Measurements from ENCODE around the gene IL6. TPM values are rescaled to one million over a fixed set of nuclear protein-coding genes. Genes with fewer than 3 reads are reported as not detected.

Gene IL6
- polyA plus RNA-seq, 4 donors = 0.19 to 4.9 (median 2.2) TPM; not detected in 1

GRCh38 chr7:22718911-22719420 is 8.0 kb upstream of the IL6 start:
- FAIRE-seq = no peak
- WGBS, 3 donors = 7 to 56% (median 37%) methylated on average over 1 of the region's 1 CpG
- no peak for DNase-seq

DNA sequence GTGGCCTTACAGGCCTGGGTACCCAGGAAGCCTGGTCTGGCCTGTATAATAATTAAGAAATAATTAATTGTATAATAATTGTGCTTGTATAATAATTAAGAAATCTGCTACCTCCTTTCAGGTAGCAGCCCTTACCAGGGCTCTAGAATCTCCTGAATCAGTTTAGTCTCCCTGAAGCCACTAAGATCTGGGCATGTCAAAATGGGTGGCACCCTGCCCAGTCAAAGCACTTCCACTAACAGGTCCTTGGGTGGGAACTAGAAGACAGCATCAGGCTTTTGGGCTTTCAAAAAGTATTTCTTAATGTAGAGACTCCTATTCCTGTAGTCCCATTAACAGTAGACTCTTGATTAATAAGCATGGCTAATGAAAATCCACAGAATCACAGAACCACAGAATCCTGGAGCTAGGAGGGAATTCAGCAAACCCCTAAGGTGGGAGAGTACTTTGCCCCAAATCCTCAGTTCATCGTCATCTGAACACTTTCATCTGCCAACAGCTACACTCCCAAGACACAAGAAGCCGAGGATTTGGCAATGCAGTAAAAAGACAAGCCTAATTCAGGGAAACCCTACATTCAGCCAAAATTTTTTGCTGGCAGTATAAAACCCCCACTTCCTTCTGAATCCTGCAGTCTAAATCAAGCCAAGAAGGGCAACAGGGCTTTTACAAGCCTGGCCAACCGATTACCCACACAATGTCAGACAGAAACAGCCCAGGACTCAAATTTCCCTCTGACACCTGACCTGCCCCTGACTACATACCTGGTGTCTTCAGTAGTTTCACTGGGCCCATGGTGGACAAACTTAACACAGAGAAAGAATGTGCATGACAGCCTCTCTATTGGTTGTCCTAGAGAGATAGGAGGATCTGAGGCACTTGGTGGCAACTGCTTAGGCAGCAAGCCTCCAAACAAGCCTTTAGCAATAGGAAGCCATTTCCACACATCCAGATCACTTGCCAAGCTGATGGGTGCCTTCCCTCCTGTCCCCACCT is 5.9 kb upstream of the IL6 start:
- peaks cover 0 to 2% (median 0%) of the 10 kb centered on the region in 3 donors for H3K4me1 ChIP-seq (ENCODE audit: control insufficient read depth in 3 of 3, insufficient read depth in 2 of 3, low read depth in 1 of 3, low read length in 2 of 3)
- H3K27me3 ChIP-seq (ENCODE audit: control insufficient read depth in 3 of 3, insufficient read depth in 3 of 3, low read length in 3 of 3) = peaks cover 0 to 1% (median 0%) of the 10 kb centered on the region in 3 donors
- DNase-seq (no peak), FAIRE-seq (no peak)
- no peak overlapping the region for H3K27ac ChIP-seq (ENCODE audit: low read depth in 1 of 3, low read length in 2 of 3)
- H3K4me3 ChIP-seq (ENCODE audit: low read depth in 1 of 3, low read length in 3 of 3) = no peak overlapping the region
- 73 to 77% (median 74%) methylated on average over 3 of the region's 3 CpGs for WGBS, 3 donors
- no peaks in the 10 kb centered on the region for H3K9me3 ChIP-seq (ENCODE audit: control insufficient read depth in 2 of 2, insufficient read depth in 1 of 2, low read depth in 1 of 2, low read length in 1 of 2)
- no peaks in the 10 kb centered on the region for H3K36me3 ChIP-seq (ENCODE audit: control insufficient read depth in 3 of 3, insufficient read depth in 2 of 3, low read depth in 1 of 3, low read length in 3 of 3)

More at GRCh38 chr7:22718911-22719420, 8.0 kb upstream of the IL6 start:
- Histone ChIP-seq H3K4me1 (ENCODE audit: control insufficient read depth in 3 of 3, insufficient read depth in 2 of 3, low read depth in 1 of 3, low read length in 2 of 3) (no peaks in the 10 kb centered on the region), H3K27me3 (ENCODE audit: control insufficient read depth in 3 of 3, insufficient read depth in 3 of 3, low read length in 3 of 3) (peaks cover 0 to 1% (median 0%) of the 10 kb centered on the region in 3 donors), H3K4me3 (ENCODE audit: low read depth in 1 of 3, low read length in 3 of 3) (no peak overlapping the region), H3K36me3 (ENCODE audit: control insufficient read depth in 3 of 3, insufficient read depth in 2 of 3, low read depth in 1 of 3, low read length in 3 of 3) (no peaks in the 10 kb centered on the region), H3K9me3 (ENCODE audit: control insufficient read depth in 2 of 2, insufficient read depth in 1 of 2, low read depth in 1 of 2, low read length in 1 of 2) (no peaks in the 10 kb centered on the region), H3K27ac (ENCODE audit: low read depth in 1 of 3, low read length in 2 of 3) (no peak overlapping the region)

DNA sequence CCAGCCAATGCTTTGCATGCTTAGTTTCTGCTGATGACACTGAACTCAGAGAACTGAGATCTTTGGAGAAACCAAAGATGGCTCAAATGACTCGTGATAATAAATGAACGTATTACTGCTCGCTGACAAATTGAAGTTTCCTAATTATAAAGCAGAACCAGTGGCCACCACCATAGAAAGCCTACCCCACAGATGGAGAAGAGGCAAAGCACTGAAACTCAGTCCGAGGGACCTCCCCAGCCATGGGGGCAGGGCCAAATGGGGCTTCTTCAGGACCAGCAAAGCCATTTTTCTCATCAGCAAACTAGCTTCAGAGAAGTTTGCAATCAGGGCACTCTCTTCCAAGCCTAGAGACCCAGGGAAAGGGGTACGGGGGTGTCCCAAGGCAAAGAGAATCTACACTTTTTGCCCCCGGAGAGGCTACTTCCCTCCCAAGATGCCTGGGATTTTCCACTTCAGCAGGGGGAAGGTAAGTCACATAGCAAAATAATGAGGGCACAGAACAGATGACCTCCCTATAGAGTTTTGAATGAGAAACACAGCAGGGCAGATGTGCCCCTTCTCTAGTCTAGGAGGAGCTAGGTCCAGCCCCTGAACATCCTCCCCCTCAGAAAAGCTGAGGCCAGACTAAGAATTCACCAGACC is 4.3 kb upstream of the IL6 start:
- DNase-seq = no peak
- peaks cover 0 to 1% (median 0%) of the 10 kb centered on the region in 3 donors for H3K27me3 ChIP-seq (ENCODE audit: control insufficient read depth in 3 of 3, insufficient read depth in 3 of 3, low read length in 3 of 3)
- H3K36me3 ChIP-seq (ENCODE audit: control insufficient read depth in 3 of 3, insufficient read depth in 2 of 3, low read depth in 1 of 3, low read length in 3 of 3) = no peaks in the 10 kb centered on the region
- FAIRE-seq = no peak
- no peaks in the 10 kb centered on the region for H3K9me3 ChIP-seq (ENCODE audit: control insufficient read depth in 2 of 2, insufficient read depth in 1 of 2, low read depth in 1 of 2, low read length in 1 of 2)
- peaks cover 0 to 9% (median 0%) of the 10 kb centered on the region in 3 donors for H3K4me1 ChIP-seq (ENCODE audit: control insufficient read depth in 3 of 3, insufficient read depth in 2 of 3, low read depth in 1 of 3, low read length in 2 of 3)
- H3K27ac ChIP-seq (ENCODE audit: low read depth in 1 of 3, low read length in 2 of 3) = peak overlapping the region in 1 of 3 donors; percentile 64
- H3K4me3 ChIP-seq (ENCODE audit: low read depth in 1 of 3, low read length in 3 of 3) = no peak overlapping the region
- WGBS, 3 donors = 82 to 85% (median 84%) methylated on average over 6 of the region's 6 CpGs

DNA sequence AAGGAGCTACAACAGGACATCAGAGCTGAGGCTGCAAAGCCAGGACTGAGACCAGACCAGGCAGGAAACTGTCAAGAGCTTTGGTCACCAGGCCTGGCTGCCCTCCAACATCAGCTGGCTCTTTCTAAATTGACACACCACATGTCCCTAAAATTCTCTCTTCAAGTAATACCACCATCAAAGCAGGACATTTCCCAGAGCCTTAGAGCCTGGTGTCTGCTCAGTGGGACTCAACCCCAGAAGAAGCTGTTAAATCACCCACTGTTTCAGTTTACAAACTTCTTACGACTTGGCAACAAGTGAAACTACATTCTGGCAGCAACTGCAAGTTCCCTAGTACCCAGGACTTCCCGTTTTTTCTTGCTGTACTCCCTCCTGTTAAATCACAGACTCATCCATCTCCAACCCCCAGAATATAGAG is 3.8 kb upstream of the IL6 start:
- WGBS, 3 donors = 19 to 33% (median 29%) methylated on average over 2 of the region's 2 CpGs

DNA sequence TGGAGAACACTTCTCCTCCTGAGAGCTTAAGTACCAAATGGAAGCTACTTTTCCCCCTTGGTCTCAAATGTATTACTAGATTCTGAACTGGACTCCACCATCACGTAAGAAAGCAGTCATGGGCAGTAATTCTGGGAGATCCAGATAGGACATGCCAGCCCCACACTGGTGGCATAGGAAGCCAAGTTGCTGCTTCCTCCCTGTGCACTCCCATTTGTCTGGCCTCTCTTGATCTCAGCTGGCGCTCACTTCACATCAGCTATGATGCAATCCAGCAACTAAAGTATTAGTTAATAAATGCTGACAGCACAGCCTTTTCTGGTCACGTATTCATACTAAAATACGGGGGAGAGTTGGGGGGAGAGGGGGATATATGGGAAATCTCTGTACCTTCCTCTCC is 3.4 kb upstream of the IL6 start:
- peak overlapping the region in 1 of 3 donors; percentile 32 for H3K27ac ChIP-seq (ENCODE audit: low read depth in 1 of 3, low read length in 2 of 3)
- FAIRE-seq = no peak

More for the DNA sequence above, 3.8 kb upstream of the IL6 start:
- Histone ChIP-seq H3K4me1 (ENCODE audit: control insufficient read depth in 3 of 3, insufficient read depth in 2 of 3, low read depth in 1 of 3, low read length in 2 of 3) (peaks cover 0 to 9% (median 0%) of the 10 kb centered on the region in 3 donors), H3K36me3 (ENCODE audit: control insufficient read depth in 3 of 3, insufficient read depth in 2 of 3, low read depth in 1 of 3, low read length in 3 of 3) (no peaks in the 10 kb centered on the region), H3K27ac (ENCODE audit: low read depth in 1 of 3, low read length in 2 of 3) (peak overlapping the region in 1 of 3 donors; percentile 64), H3K4me3 (ENCODE audit: low read depth in 1 of 3, low read length in 3 of 3) (no peak overlapping the region), H3K27me3 (ENCODE audit: control insufficient read depth in 3 of 3, insufficient read depth in 3 of 3, low read length in 3 of 3) (peaks cover 0 to 1% (median 0%) of the 10 kb centered on the region in 3 donors), H3K9me3 (ENCODE audit: control insufficient read depth in 2 of 2, insufficient read depth in 1 of 2, low read depth in 1 of 2, low read length in 1 of 2) (no peaks in the 10 kb centered on the region)
- no peak for FAIRE-seq
- peak in 1 of 2 donors; percentile 13 for DNase-seq

GRCh38 chr7:22724861-22725260 is 2.1 kb upstream of the IL6 start:
- Histone ChIP-seq H3K36me3 (ENCODE audit: control insufficient read depth in 3 of 3, insufficient read depth in 2 of 3, low read depth in 1 of 3, low read length in 3 of 3) (no peaks in the 10 kb centered on the region), H3K4me1 (ENCODE audit: control insufficient read depth in 3 of 3, insufficient read depth in 2 of 3, low read depth in 1 of 3, low read length in 2 of 3) (peaks cover 0 to 9% (median 0%) of the 10 kb centered on the region in 3 donors), H3K9me3 (ENCODE audit: control insufficient read depth in 2 of 2, insufficient read depth in 1 of 2, low read depth in 1 of 2, low read length in 1 of 2) (no peaks in the 10 kb centered on the region), H3K27me3 (ENCODE audit: control insufficient read depth in 3 of 3, insufficient read depth in 3 of 3, low read length in 3 of 3) (no peaks in the 10 kb centered on the region), H3K4me3 (ENCODE audit: low read depth in 1 of 3, low read length in 3 of 3) (no peak overlapping the region), H3K27ac (ENCODE audit: low read depth in 1 of 3, low read length in 2 of 3) (no peak overlapping the region)
- FAIRE-seq = no peak
- WGBS, 3 donors = 64 to 85% (median 64%) methylated on average over 6 of the region's 6 CpGs
- DNase-seq = no peak

More for the DNA sequence above, 3.4 kb upstream of the IL6 start:
- no peak overlapping the region for H3K4me3 ChIP-seq (ENCODE audit: low read depth in 1 of 3, low read length in 3 of 3)
- no peak for DNase-seq
- no peaks in the 10 kb centered on the region for H3K27me3 ChIP-seq (ENCODE audit: control insufficient read depth in 3 of 3, insufficient read depth in 3 of 3, low read length in 3 of 3)
- H3K36me3 ChIP-seq (ENCODE audit: control insufficient read depth in 3 of 3, insufficient read depth in 2 of 3, low read depth in 1 of 3, low read length in 3 of 3) = no peaks in the 10 kb centered on the region
- WGBS, 3 donors = 60 to 79% (median 76%) methylated on average over 4 of the region's 4 CpGs
- H3K4me1 ChIP-seq (ENCODE audit: control insufficient read depth in 3 of 3, insufficient read depth in 2 of 3, low read depth in 1 of 3, low read length in 2 of 3) = peaks cover 0 to 9% (median 0%) of the 10 kb centered on the region in 3 donors
- H3K9me3 ChIP-seq (ENCODE audit: control insufficient read depth in 2 of 2, insufficient read depth in 1 of 2, low read depth in 1 of 2, low read length in 1 of 2) = no peaks in the 10 kb centered on the region

DNA sequence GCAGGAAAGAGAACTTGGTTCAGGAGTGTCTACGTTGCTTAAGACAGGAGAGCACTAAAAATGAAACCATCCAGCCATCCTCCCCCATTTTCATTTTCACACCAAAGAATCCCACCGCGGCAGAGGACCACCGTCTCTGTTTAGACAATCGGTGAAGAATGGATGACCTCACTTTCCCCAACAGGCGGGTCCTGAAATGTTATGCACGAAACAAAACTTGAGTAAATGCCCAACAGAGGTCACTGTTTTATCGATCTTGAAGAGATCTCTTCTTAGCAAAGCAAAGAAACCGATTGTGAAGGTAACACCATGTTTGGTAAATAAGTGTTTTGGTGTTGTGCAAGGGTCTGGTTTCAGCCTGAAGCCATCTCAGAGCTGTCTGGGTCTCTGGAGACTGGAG is 1.4 kb upstream of the IL6 start:
- no peaks in the 10 kb centered on the region for H3K9me3 ChIP-seq (ENCODE audit: control insufficient read depth in 2 of 2, insufficient read depth in 1 of 2, low read depth in 1 of 2, low read length in 1 of 2)
- H3K36me3 ChIP-seq (ENCODE audit: control insufficient read depth in 3 of 3, insufficient read depth in 2 of 3, low read depth in 1 of 3, low read length in 3 of 3) = no peaks in the 10 kb centered on the region
- DNase-seq (peak in 1 of 2 donors; percentile 13), FAIRE-seq (no peak)
- no peaks in the 10 kb centered on the region for H3K27me3 ChIP-seq (ENCODE audit: control insufficient read depth in 3 of 3, insufficient read depth in 3 of 3, low read length in 3 of 3)
- H3K27ac ChIP-seq (ENCODE audit: low read depth in 1 of 3, low read length in 2 of 3) = no peak overlapping the region
- 34 to 55% (median 49%) methylated on average over 9 of the region's 9 CpGs for WGBS, 3 donors
- no peak overlapping the region for H3K4me3 ChIP-seq (ENCODE audit: low read depth in 1 of 3, low read length in 3 of 3)
- peaks cover 0 to 9% (median 0%) of the 10 kb centered on the region in 3 donors for H3K4me1 ChIP-seq (ENCODE audit: control insufficient read depth in 3 of 3, insufficient read depth in 2 of 3, low read depth in 1 of 3, low read length in 2 of 3)

DNA sequence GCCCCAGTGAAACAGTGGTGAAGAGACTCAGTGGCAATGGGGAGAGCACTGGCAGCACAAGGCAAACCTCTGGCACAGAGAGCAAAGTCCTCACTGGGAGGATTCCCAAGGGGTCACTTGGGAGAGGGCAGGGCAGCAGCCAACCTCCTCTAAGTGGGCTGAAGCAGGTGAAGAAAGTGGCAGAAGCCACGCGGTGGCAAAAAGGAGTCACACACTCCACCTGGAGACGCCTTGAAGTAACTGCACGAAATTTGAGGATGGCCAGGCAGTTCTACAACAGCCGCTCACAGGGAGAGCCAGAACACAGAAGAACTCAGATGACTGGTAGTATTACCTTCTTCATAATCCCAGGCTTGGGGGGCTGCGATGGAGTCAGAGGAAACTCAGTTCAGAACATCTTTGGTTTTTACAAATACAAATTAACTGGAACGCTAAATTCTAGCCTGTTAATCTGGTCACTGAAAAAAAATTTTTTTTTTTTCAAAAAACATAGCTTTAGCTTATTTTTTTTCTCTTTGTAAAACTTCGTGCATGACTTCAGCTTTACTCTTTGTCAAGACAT is 574 bp upstream of the IL6 start:
- WGBS, 3 donors = 6 to 13% (median 8%) methylated on average over 8 of the region's 8 CpGs
- no peaks in the 10 kb centered on the region for H3K9me3 ChIP-seq (ENCODE audit: control insufficient read depth in 2 of 2, insufficient read depth in 1 of 2, low read depth in 1 of 2, low read length in 1 of 2)
- FAIRE-seq (no peak), DNase-seq (peak; percentile 51 to 56)
- peaks cover 0 to 9% (median 0%) of the 10 kb centered on the region in 3 donors for H3K4me1 ChIP-seq (ENCODE audit: control insufficient read depth in 3 of 3, insufficient read depth in 2 of 3, low read depth in 1 of 3, low read length in 2 of 3)
- H3K36me3 ChIP-seq (ENCODE audit: control insufficient read depth in 3 of 3, insufficient read depth in 2 of 3, low read depth in 1 of 3, low read length in 3 of 3) = no peaks in the 10 kb centered on the region
- peak overlapping the region in 1 of 3 donors; percentile 18 for H3K27ac ChIP-seq (ENCODE audit: low read depth in 1 of 3, low read length in 2 of 3)
- no peaks in the 10 kb centered on the region for H3K27me3 ChIP-seq (ENCODE audit: control insufficient read depth in 3 of 3, insufficient read depth in 3 of 3, low read length in 3 of 3)
- no peak overlapping the region for H3K4me3 ChIP-seq (ENCODE audit: low read depth in 1 of 3, low read length in 3 of 3)
